ENCODE data around the gene CLDN6. TPM values are rescaled to one million over a fixed set of nuclear protein-coding genes. Genes with fewer than 3 reads are reported as not detected.

The CLDN6 gene
- total and polyA plus RNA-seq, 9 of the 15 experiments (the other 6 are each of a cell fraction or from before 2014, with no cell fraction given) = 0.22 to 0.75 (median 0.38) TPM; not detected in 3

GRCh38 chr16:3022208-3022683 is 4.3 kb upstream of the CLDN6 start:
- WGBS (ENCODE audit: insufficient coverage, low coverage, missing lambda C conversion rate) = under 1% methylated on average over 8 of the region's 8 CpGs
- peak; percentile 67 for ATAC-seq
- peak; percentile 50 to 92 (median 67) for DNase-seq (ENCODE audit: extremely low read depth in 1 of 4, low spot score in 3 of 4)
- Histone ChIP-seq H3K9me3 (replicated peaks; ENCODE audit: control insufficient read depth, insufficient read depth, low read depth, low read length) (no peaks in the 10 kb centered on the region), H3K36me3 (ENCODE audit: control insufficient read depth, insufficient read depth, low read length) (peaks cover 36% of the 10 kb centered on the region; the same call in 2 of the 3 replicates), H3K79me2 (ENCODE audit: control insufficient read depth, insufficient read depth, low read length) (peaks cover 42% of the 10 kb centered on the region), H3K9ac (ENCODE audit: insufficient read depth in 1 of 2, low read depth in 2 of 2, low read length in 2 of 2) (peak overlapping the region; percentile 88 to 95), H3K9me1 (ENCODE audit: control insufficient read depth, insufficient read depth, low read length) (peaks cover 2% of the 10 kb centered on the region), H3K4me1 (replicated peaks in 1 of 2; ENCODE audit: control insufficient read depth in 2 of 2, insufficient read depth in 2 of 2, low read length in 2 of 2) (peaks cover 29 to 87% of the 10 kb centered on the region in 2 experiments), H3K4me2 (ENCODE audit: insufficient read depth, low read length) (peak overlapping the region; percentile 83), H2AFZ (ENCODE audit: low read depth, low read length) (no peak overlapping the region), H4K20me1 (replicated peaks; ENCODE audit: control insufficient read depth, insufficient read depth, low read length) (peaks cover 28% of the 10 kb centered on the region), H3K27ac (ENCODE audit: extremely low read depth, low read depth, low read length) (peak overlapping the region; percentile 90), H3K27me3 (ENCODE audit: control insufficient read depth in 2 of 2, insufficient read depth in 2 of 2, low read length in 2 of 2) (no peaks in the 10 kb centered on the region), H3K4me3 (peak overlapping the region; percentile 82)
- ChIA-PET CTCF (ENCODE audit: low intra/inter-chr PET ratio) (no interaction called here), POLR2A (interaction anchor here (0.6 to 2.7 kb wide), 9 partner anchors 9 to 554 kb away, joined by 3 to 13 read pairs (median 3); partner anchors contain the start of gene FLYWCH1)
- peak; percentile 93 for FAIRE-seq
- in situ Hi-C loops (cut with MboI) = no loop called here
- no TSS peak for BruUV-seq (replicated peaks)
- intact Hi-C loops (cut with micrococcal nuclease) = loop anchor here (10.0 kb wide), 1 partner anchor 57 kb away; the partner anchor contains the start of genes KREMEN2 and PAQR4
- TF ChIP-seq NFE2 (IDR thresholded peaks at IDR 0.05; ENCODE audit: low read depth) (peak; percentile 54), SMARCA4 (IDR thresholded peaks at IDR 0.05) (peak; percentile 94), TBL1XR1 (IDR thresholded peaks at IDR 0.05; ENCODE audit: low read length in 2 of 2) (peak in 1 of 2 experiments; percentile 44; a peak in 1 of 4 replicates), EGR1 (conservative IDR thresholded peaks at IDR 0.05) (peak; percentile 97), XRCC5 (IDR thresholded peaks at IDR 0.05; ENCODE audit: low read depth, low read length) (peak; percentile 52; the same call in 1 of the 2 replicates), SMARCE1 (IDR thresholded peaks at IDR 0.05) (peak; percentile 95), FOSL1 (tag; conservative IDR thresholded peaks at IDR 0.05) (peak; percentile 99), ZNF586 (CRISPR knock-in tag; conservative IDR thresholded peaks at IDR 0.05) (no peak), MED1 (CRISPR knock-in tag; IDR thresholded peaks at IDR 0.05; ENCODE audit: borderline replicate concordance) (no peak), DPF2 (IDR thresholded peaks at IDR 0.05) (peak; percentile 93), SMARCC2 (IDR thresholded peaks at IDR 0.05; ENCODE audit: low read depth) (peak; percentile 92), CCNT2 (IDR thresholded peaks at IDR 0.05; ENCODE audit: borderline replicate concordance, extremely low read depth, insufficient read length, low read depth, low read length) (peak; percentile 52), FOS (IDR thresholded peaks at IDR 0.05; ENCODE audit: extremely low read depth, insufficient read length) (peak; percentile 78), ZNF395 (CRISPR knock-in tag; IDR thresholded peaks at IDR 0.05) (0 out of 2 replicates have a peak, but pooled peaks have one; percentile 12), HMGN3 (IDR thresholded peaks at IDR 0.05; ENCODE audit: borderline replicate concordance, extremely low read depth, insufficient read length, low read depth, low read length) (peak; percentile 46), POLR2AphosphoS2 (IDR thresholded peaks at IDR 0.05; ENCODE audit: low read length) (peak; percentile 1; the same call in 1 of the 2 replicates), MCM5 (IDR thresholded peaks at IDR 0.05; ENCODE audit: low read depth) (no peak)
- TF ChIP-seq, protein P1, sequence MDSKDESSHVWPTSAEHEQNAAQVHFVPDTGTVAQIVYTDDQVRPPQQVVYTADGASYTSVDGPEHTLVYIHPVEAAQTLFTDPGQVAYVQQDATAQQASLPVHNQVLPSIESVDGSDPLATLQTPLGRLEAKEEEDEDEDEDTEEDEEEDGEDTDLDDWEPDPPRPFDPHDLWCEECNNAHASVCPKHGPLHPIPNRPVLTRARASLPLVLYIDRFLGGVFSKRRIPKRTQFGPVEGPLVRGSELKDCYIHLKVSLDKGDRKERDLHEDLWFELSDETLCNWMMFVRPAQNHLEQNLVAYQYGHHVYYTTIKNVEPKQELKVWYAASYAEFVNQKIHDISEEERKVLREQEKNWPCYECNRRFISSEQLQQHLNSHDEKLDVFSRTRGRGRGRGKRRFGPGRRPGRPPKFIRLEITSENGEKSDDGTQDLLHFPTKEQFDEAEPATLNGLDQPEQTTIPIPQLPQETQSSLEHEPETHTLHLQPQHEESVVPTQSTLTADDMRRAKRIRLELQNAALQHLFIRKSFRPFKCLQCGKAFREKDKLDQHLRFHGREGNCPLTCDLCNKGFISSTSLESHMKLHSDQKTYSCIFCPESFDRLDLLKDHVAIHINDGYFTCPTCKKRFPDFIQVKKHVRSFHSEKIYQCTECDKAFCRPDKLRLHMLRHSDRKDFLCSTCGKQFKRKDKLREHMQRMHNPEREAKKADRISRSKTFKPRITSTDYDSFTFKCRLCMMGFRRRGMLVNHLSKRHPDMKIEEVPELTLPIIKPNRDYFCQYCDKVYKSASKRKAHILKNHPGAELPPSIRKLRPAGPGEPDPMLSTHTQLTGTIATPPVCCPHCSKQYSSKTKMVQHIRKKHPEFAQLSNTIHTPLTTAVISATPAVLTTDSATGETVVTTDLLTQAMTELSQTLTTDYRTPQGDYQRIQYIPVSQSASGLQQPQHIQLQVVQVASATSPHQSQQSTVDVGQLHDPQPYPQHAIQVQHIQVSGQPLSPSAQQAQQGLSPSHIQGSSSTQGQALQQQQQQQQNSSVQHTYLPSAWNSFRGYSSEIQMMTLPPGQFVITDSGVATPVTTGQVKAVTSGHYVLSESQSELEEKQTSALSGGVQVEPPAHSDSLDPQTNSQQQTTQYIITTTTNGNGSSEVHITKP (IDR thresholded peaks at IDR 0.05; ENCODE audit: partially characterized antibody) = peak; percentile 51

Measured in K562 (cell line).